ENCODE results near the gene DEGS2.
"Not testable (repeated sequence)": the region's sequence is repeated elsewhere in the genome, so short reads cannot be mapped to it uniquely, and the experiment has no call there.

The DEGS2 gene

GRCh38 chr14:100180671-100181070 lies 21.2 kb upstream of the DEGS2 start:
- DNase-seq (ENCODE audit: low read depth in 2 of 2): not testable (repeated sequence)

GRCh38 chr14:100178691-100179090 lies 19.2 kb upstream of the DEGS2 start:
- DNase-seq (ENCODE audit: low read depth in 2 of 2): no peak

- no peak for DNase-seq (ENCODE audit: low read depth in 2 of 2)
Observed at GRCh38 chr14:100176811-100177327, 17.4 kb upstream of the DEGS2 start.

GRCh38 chr14:100173353-100173752 lies 13.9 kb upstream of the DEGS2 start:
- DNase-seq (ENCODE audit: low read depth in 2 of 2): no peak

GRCh38 chr14:100172811-100173210 lies 13.4 kb upstream of the DEGS2 start:
- DNase-seq (ENCODE audit: low read depth in 2 of 2): no peak

- no peak for DNase-seq (ENCODE audit: low read depth in 2 of 2)
Observed at GRCh38 chr14:100170880-100171279, 11.4 kb upstream of the DEGS2 start.

- DNase-seq (ENCODE audit: low read depth in 2 of 2): no peak
Observed at GRCh38 chr14:100168506-100168905, 9.1 kb upstream of the DEGS2 start.

GRCh38 chr14:100165831-100166440 lies 6.5 kb upstream of the DEGS2 start:
- no peak for DNase-seq (ENCODE audit: low read depth in 2 of 2)

GRCh38 chr14:100165376-100165775 lies 5.9 kb upstream of the DEGS2 start:
- DNase-seq (ENCODE audit: low read depth in 2 of 2): no peak

- DNase-seq (ENCODE audit: low read depth in 2 of 2): no peak
Observed at GRCh38 chr14:100160534-100160916, 1.1 kb upstream of the DEGS2 start.

GRCh38 chr14:100159865-100160533 lies 554 bp upstream of the DEGS2 start:
- no peak for DNase-seq (ENCODE audit: low read depth in 2 of 2)

GRCh38 chr14:100158566-100159093 lies 815 bp downstream of the DEGS2 start:
- no peak for DNase-seq (ENCODE audit: low read depth in 2 of 2)

GRCh38 chr14:100157548-100158232 lies 1.8 kb downstream of the DEGS2 start:
- not testable (repeated sequence) for DNase-seq (ENCODE audit: low read depth in 2 of 2)

GRCh38 chr14:100156776-100157175 lies 2.7 kb downstream of the DEGS2 start:
- DNase-seq (ENCODE audit: low read depth in 2 of 2): no peak

GRCh38 chr14:100155756-100156616 lies 3.5 kb downstream of the DEGS2 start:
- DNase-seq (ENCODE audit: low read depth in 2 of 2): no peak

- no peak for DNase-seq (ENCODE audit: low read depth in 2 of 2)
Observed at GRCh38 chr14:100155049-100155621, 4.3 kb downstream of the DEGS2 start.

GRCh38 chr14:100153560-100153959 lies 5.9 kb downstream of the DEGS2 start:
- no peak for DNase-seq (ENCODE audit: low read depth in 2 of 2)

GRCh38 chr14:100152091-100152490 lies 7.4 kb downstream of the DEGS2 start:
- no peak for DNase-seq (ENCODE audit: low read depth in 2 of 2)

GRCh38 chr14:100150932-100151587 lies 8.4 kb downstream of the DEGS2 start:
- no peak for DNase-seq (ENCODE audit: low read depth in 2 of 2)

GRCh38 chr14:100149851-100150611 lies 9.4 kb downstream of the DEGS2 start:
- DNase-seq (ENCODE audit: low read depth in 2 of 2): no peak
